Kidney capillary endothelial cell (primary cell): ENCODE results near the gene ZNF445.
"Not testable (repeated sequence)": the region's sequence is repeated elsewhere in the genome, so short reads cannot be mapped to it uniquely, and the experiment has no call there.

Experiments
- DNase-seq: peaks from one replicate; pipeline ENCODE4 v3.0.0-alpha.2; 2018; ENCODE audit warnings: low spot score

Gene ZNF445

GRCh38 chr3:44434834-44435510, 42.5 kb downstream of the ZNF445 start:
- DNase-seq = no peak

DNA sequence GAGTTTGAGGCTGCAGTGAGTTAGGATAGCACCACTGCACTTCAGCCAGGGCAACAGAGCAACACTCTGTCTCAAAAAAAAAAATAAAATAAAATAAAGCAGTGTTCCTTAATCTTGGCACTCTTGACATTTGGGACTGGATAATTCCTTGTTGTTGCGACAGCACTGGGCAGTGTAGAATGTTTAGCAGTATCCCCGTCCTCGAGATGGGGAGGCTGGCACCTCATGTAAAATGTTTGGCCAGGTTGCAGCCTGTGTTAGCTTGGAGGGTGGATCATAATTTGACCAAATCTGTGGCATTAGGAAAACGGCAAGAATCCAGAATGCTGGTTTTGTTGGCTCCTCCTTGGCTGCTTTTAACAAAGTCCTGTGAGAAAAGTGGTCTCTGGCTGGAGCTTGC, 47.0 kb downstream of the ZNF445 start:
- DNase-seq = no peak

DNA sequence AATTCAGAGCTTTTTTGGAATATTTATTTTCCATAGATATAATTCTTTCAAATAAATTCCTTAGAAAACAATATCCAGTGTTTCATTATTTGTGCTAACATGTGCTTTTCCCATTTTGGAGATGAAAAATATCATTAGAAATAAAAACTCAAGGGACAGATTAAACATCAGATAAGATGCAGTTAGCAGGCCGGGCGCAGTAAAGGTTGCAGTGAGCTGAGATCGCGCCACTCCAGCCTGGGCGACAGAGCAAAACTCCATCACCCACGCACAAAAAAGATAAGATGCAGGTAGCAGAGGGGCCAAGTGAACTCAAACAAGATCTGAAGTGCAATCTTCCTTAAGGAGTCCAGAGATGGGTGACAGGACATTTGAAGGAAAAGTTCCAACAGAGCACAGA, 48.0 kb downstream of the ZNF445 start:
- DNase-seq = no peak

DNA sequence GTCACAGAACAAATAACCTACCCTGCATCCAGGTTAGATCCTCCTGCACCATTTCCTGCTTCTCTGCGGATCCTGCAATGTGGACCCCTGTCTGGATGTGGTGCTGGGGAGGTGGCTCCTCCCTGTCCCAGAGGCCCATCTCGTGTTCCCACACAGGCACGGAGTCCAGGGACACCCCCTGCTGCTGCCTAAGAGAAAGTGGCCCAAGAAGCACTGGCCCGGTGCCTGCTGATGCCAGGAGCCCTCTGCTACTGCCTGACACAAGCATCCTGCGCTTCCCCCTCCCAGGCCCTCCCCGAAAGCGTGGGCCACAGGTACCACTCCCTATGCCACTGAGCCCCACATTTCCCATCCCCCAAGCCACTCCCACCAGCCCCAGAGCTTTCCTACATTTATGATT, 48.6 kb downstream of the ZNF445 start:
- no peak for DNase-seq

- DNase-seq = no peak
These were observed 49.8 kb downstream of the ZNF445 start for GRCh38 chr3:44427683-44428082.

DNA sequence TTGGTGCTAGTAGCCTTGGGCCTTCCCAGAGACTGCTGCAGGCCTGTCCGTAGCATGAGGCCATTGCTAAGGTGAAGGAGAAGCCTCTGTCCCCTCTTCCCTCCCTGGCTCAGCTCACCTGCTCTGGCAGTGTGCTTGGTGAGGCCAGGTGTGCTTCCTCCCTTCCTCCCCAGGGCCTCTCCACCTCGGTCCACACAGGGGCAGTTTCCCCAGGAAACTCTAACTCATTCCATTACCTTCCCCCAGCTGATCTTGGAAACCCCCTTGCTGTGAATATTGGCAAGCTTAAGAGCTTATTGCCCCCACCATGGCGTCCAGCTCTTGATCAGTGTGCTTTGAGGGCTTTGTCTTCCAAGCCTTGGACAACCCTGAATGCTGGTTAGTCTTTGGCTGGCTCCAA, 52.7 kb downstream of the ZNF445 start:
- DNase-seq = no peak

- no peak for DNase-seq
These were observed 56.2 kb downstream of the ZNF445 start for GRCh38 chr3:44421280-44421679.

- DNase-seq = no peak
These were observed 56.8 kb downstream of the ZNF445 start for GRCh38 chr3:44420676-44421075.

DNA sequence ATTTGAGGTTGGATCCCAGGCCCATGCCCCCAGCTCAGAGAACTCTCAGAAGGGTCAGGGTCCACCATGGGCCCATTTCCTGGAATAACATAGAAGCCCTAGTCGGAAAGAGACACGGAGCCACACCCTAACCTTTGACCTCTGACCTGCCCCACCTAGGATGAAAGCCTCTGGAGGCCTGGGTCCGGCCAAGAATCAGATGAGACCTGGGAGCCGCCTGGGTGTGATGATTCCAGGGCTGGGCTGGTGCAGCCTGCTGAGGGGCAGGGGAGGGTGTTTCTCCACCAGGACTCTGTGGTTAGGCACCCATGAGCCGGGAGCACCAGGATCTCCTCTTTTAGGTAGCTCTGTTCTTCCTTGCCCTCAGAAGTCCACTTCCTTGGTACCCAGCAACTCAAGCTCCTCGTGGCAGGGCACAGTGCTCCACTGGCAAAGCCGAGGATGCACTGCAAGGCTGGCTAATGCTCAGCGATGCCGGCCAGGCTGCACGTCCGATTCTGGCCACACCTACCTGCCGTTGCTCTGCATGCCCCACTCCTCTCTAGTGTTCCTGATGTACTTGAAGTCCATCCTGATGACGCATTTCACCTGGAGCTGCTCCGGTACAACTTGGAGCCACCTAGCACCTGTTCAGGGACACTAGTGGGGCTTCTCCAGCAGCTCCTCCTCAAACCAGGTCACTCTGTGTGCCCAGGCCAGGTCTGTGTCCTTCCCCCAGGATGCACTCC, 57.4 kb downstream of the ZNF445 start:
- DNase-seq = no peak

DNA sequence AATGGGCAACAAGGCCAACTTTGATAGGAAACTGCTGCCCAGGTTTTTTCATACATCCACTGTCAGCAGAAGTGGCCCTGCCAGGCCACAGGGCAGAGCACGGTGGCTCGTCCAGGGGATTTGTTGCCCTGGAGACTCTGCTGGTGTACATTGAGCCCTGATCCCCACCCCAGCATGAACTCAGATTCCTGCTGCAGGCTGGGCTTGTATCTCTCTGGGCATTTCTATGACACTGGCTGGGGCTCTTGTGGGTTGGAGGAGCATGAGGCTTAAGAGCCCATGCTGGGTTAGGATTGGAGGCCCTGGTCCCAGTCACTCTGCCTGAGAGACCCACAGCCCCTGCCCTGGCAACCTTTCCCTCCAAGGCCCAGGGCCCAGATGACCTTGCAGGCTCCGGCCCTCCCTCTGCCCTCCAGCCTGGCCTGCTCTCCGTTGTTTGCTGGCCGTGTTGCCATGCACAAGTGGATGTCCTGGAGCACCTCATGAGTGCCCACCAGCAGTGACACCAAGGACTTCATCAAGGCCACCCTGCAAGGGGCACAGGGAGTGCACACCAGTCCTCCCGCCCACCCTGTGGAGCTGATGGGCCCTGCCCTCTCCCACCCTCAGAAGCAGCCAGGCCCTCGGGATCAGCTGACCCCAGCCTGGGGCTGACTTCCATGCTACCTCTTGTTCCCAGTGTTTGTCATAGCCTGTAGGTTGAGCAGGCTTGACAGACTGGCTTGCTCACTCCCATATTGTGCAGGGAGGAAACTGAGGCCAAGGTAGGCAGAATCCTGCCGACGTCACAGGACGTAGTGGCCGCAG, 58.2 kb downstream of the ZNF445 start:
- no peak for DNase-seq

DNA sequence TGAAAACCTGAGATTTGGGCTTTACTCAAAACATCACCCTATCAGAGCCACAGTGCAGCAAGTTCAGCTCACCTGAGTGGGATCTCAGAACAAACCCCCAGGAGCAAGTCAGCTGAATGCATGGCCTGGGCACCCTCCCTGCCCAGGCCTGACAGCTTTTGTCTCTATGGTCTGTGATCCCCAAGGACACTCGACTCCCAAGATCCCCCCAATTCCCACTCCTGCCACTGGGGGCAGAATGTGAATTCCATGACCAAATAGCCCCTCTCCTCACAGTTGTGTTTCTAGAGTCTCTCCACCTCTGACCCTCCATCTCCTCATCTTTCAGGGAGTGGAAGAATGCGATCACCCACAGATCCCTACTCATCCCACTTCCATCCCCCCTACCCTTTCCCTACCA, 58.9 kb downstream of the ZNF445 start:
- DNase-seq = no peak

GRCh38 chr3:44418118-44418517, 59.4 kb downstream of the ZNF445 start:
- not testable (repeated sequence) for DNase-seq

GRCh38 chr3:44416031-44417030, 61.1 kb downstream of the ZNF445 start:
- no peak for DNase-seq

DNA sequence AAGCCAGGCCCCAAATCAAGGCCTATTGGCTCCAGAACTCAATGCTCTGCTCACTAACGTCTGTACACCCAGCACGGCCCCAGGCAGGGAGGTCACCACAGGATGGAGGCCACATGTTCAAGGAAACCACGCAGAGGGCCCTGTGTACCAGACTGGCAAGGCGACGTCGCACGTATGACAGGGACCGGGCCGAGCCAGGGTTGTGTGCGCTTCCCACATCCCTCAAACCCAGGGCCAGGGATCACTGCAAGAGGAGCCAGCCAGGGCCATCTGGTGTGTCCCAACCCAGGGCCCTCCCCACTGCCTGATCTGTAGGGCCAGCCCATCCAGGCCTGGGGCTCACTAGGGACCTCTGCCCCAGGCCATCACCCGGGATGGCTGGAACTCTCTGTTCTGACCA, 62.0 kb downstream of the ZNF445 start:
- no peak for DNase-seq

GRCh38 chr3:44414517-44415090, 62.9 kb downstream of the ZNF445 start:
- DNase-seq = no peak

GRCh38 chr3:44412365-44412764, 65.1 kb downstream of the ZNF445 start:
- DNase-seq = no peak

DNA sequence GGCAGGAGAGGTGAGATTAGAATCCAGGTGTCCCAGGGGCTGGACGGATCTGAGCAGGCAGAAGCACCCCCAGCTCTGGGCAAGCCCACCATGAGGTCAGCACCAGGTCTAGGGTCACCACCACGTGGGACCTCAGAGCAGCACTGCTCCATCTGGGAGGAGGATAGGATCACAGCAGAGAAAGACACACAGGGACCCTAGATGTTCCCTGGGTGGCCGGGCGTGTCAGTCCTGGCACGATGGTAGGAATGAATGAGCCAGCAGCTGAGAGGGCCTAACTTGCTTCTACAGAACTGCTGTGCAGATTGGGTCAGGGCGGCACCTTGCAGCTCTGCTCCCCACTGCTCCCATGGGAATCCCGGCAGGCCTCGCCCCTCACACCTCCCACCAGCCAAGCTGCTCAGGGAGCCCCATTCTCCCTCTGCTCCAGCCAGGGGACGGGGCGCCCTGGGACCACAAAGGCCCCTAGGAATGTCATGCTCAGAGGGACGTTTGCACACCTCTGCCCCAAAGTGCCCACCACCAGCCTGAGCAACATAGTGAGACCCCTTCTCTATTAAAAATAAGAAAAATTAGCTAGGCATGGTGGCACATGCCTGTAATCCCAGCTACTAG, 66.3 kb downstream of the ZNF445 start:
- DNase-seq = no peak

DNA sequence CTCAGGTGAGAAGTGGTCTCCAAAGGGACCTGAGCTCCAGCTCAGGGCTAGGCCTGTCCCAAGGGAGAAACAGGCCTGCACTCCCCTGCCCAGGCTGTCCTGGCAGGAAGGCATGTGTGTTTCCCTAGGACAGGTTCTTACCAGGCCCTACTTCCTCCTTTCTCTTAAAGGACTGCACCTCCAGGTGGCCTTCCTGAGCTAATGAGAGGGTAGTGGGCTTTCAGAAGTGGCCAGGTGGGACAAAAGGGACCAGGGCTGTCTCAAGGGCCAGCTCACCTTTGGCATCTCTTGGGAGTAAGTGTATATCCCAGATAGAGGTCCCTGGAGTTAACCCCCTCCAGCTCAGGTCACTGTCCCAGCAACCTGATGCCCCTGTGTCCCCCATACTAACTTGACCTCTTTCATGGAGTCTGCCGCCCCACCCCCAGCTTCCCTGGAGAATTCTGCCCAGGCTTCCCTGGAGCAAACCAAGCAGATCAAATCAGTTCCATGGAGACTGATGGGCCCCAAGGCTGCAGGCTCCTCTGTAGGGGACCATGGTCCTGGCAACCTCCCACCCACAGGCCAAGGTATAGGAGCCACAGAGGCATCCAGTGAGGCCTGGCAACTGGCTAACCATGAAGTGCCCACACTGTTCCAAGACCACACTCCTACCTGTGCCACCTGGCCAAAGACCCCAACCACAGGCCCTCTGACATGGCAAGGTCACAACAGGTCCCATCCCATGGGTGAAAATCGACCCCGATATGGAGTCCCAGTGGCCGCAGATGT, 67.6 kb downstream of the ZNF445 start:
- no peak for DNase-seq

- no peak for DNase-seq
These were observed 74.9 kb downstream of the ZNF445 start for GRCh38 chr3:44402548-44402947.

- DNase-seq = no peak
These were observed 76.7 kb downstream of the ZNF445 start for GRCh38 chr3:44400771-44401170.
